GM12892 (cell line): Measurements from ENCODE around the gene NME5.

Experiments used
- POLR2A ChIP-seq: IDR thresholded peaks from 2 replicates; pipeline ENCODE4 v1.6.1; 2011; ENCODE audit warnings: low read depth, low read length, control low read depth
- TAF1 ChIP-seq: IDR thresholded peaks from 2 replicates; pipeline ENCODE4 v1.6.1; 2011; ENCODE audit warnings: low read depth, mild to moderate bottlenecking, control low read depth, low read length, borderline replicate concordance

- no peak for TF ChIP-seq POLR2A
- TF ChIP-seq TAF1: no peak
Measured at GRCh38 chr5:138110266-138110963, 28.8 kb downstream of the NME5 start.
